D721Med (cell line): Measurements from ENCODE around the gene CPEB4.

Source experiments
- DNase-seq: peaks from one replicate; pipeline ENCODE4 v3.0.0; 2011; ENCODE audit warnings: low spot score; ENCODE audit not compliant: insufficient read length
- FAIRE-seq: peaks from 2 replicates; lab custom pipeline; 2011; peaks lifted over from hg19 to GRCh38; lab: Jason Lieb, UNC
- TF ChIP-seq, protein P1 (sequence below): IDR thresholded peaks from 2 replicates; pipeline ENCODE4 v1.5.1; 2012; ENCODE audit warnings: mild to moderate bottlenecking, control low read depth; ENCODE audit not compliant: insufficient read depth; ENCODE audit errors: missing control alignments

The CPEB4 gene

GRCh38 chr5:173858670-173859407 is 29.3 kb upstream of the CPEB4 start:
- TF ChIP-seq, protein P1, sequence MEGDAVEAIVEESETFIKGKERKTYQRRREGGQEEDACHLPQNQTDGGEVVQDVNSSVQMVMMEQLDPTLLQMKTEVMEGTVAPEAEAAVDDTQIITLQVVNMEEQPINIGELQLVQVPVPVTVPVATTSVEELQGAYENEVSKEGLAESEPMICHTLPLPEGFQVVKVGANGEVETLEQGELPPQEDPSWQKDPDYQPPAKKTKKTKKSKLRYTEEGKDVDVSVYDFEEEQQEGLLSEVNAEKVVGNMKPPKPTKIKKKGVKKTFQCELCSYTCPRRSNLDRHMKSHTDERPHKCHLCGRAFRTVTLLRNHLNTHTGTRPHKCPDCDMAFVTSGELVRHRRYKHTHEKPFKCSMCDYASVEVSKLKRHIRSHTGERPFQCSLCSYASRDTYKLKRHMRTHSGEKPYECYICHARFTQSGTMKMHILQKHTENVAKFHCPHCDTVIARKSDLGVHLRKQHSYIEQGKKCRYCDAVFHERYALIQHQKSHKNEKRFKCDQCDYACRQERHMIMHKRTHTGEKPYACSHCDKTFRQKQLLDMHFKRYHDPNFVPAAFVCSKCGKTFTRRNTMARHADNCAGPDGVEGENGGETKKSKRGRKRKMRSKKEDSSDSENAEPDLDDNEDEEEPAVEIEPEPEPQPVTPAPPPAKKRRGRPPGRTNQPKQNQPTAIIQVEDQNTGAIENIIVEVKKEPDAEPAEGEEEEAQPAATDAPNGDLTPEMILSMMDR: no peak
- FAIRE-seq (no peak), DNase-seq (no peak)

GRCh38 chr5:173859408-173860159 is 28.6 kb upstream of the CPEB4 start:
- DNase-seq: no peak
- FAIRE-seq: no peak
- TF ChIP-seq, protein P1: no peak

DNA sequence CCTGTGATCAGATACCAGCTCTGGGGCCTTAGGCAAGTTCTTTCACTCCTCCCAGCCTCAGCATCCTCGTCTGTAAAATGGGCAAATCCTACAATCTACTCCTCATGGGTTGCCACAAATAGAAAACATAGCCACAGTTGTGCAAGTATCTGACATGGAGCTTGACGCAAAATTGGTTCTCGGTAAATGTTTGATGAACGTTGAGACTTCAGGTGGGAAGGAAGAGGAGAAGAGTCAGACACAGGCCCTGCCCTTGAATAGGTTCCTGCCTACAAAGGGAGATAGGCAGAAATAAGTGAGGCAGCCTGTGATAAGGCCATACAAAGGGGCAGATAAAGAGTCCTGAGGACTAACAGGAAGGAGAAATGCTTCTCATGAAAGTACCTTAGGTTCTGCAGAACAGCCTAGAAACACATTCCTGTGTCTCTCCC is 26.1 kb upstream of the CPEB4 start:
- TF ChIP-seq, protein P1: no peak
- FAIRE-seq (no peak), DNase-seq (no peak)

DNA sequence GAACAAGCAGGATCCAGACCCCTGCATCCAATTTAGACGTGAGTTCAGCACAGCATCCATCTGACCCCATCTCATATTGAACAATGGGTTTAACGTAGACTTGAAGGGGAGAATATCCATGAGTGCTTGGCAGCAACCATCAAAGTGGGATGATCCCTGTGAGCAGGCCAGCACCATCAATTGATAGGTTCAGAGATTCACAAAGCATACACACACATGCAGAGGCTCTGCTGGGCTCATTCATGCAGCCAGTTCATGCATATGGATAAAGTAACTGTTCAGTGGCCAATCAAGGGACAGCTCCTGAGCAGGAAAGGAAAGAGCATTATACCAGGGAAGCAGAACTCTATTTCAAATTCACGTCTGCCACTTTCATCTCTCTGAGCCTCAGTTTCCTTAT is 24.8 kb upstream of the CPEB4 start:
- TF ChIP-seq, protein P1: no peak
- DNase-seq (no peak), FAIRE-seq (no peak)

DNA sequence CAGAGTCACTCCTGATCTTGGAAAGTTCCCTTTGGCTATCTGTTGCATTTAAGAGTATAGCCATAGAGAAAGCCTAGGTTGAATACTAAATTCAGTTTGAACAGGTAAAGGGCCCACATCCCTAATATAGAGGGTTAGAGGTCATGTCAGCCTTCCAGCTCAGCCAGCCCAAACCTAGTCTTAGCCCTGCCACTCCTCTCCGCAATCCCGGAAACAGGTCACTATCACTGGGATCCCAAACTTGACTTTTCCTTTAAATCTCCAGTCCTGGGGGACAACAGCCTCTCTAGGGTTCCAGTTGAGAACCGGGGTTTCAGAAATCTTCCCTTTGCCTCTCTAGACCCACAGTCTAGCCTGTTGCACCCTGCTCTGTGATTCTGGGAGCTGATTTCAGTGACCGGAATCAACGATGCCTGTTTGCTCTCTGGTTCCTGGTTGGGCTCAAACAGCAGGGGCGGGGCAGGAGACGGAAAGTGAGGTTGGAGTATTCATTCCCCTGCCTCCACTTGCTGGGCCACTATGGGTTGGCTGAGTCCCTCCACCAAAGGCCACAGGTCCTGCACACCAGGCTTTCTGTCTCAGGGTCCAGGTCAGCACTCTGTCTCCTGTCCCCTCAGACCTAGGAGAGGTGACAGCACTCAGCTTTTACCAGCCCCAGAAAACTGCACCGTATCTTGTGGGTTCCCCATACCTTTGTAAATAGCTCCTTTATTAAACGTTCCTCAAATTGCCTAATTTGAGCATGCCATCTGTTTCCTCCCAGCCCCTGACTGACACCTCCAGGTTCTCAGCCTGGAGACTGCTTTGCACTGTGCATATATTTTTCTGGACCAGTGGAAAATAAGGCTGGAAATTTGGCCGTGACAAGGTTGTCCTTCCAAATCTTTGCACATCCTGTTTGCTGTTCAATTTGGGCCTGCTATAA is 23.8 kb upstream of the CPEB4 start:
- FAIRE-seq: no peak
- DNase-seq: no peak
- TF ChIP-seq, protein P1: no peak

- FAIRE-seq (no peak), DNase-seq (no peak)
- TF ChIP-seq, protein P1: no peak
These were observed 21.8 kb upstream of the CPEB4 start for GRCh38 chr5:173866243-173866857.
